WTC11 (cell line): ENCODE results near the gene RITA1. TPM values are rescaled to one million over a fixed set of nuclear protein-coding genes. Genes with fewer than 3 reads are reported as not detected.

ENCODE experiments used
- ATAC-seq: fragments of 200-7000 bp; cut with Tn5 transposase; 2 replicates; pipeline ENCODE4 v1.10.0; 2021; ENCODE audit warnings: mild to moderate bottlenecking, moderate library complexity
- CTCF ChIA-PET: fragments of 300-600 bp; sonication (Branson Sonifier 250); formaldehyde crosslinking; loops from one replicate; lab custom pipeline; 2021; ENCODE audit warnings: antibody characterized with exemption; lab: Charles Lee
- POLR2A ChIA-PET: fragments of 350-600 bp; sonication (Branson Sonifier 250); formaldehyde crosslinking; loops from one replicate; lab custom pipeline; 2021; ENCODE audit warnings: antibody characterized with exemption; lab: Charles Lee
- DNase-seq: peaks from one replicate; pipeline ENCODE4 v3.0.0; 2021; ENCODE audit warnings: low spot score
- H3K27ac Mint-ChIP-seq: 2 replicates; pipeline ENCODE4 v1.8.0; 2021; ENCODE audit warnings: mixed read lengths
- H3K27me3 Mint-ChIP-seq: 2 replicates; pipeline ENCODE4 v1.8.0; 2021; ENCODE audit warnings: low read depth, mild to moderate bottlenecking, moderate library complexity, mixed read lengths
- H3K36me3 Mint-ChIP-seq: 2 replicates; pipeline ENCODE4 v1.8.0; 2021; ENCODE audit warnings: mixed read lengths
- H3K4me1 Mint-ChIP-seq: 2 replicates; pipeline ENCODE4 v1.8.0; 2022; ENCODE audit warnings: mixed read lengths
- H3K4me3 Mint-ChIP-seq: 2 replicates; pipeline ENCODE4 v1.8.0; 2021; ENCODE audit warnings: mild to moderate bottlenecking, moderate library complexity, mixed read lengths
- H3K9me3 Mint-ChIP-seq: 2 replicates; pipeline ENCODE4 v1.8.0; 2021; ENCODE audit warnings: mixed read lengths
- ARID4B ChIP-seq: sonication (generic); formaldehyde crosslinking; IDR thresholded peaks from 2 replicates; pipeline ENCODE4 v1.8.0; 2023; ENCODE audit warnings: missing genetic modification reagents, mild to moderate bottlenecking, borderline replicate concordance
- CREB1 ChIP-seq: sonication (generic); formaldehyde crosslinking; IDR thresholded peaks from 2 replicates; pipeline ENCODE4 v1.8.0; 2023; ENCODE audit warnings: mild to moderate bottlenecking, missing genetic modification reagents
- CREM ChIP-seq: sonication (generic); formaldehyde crosslinking; IDR thresholded peaks from 2 replicates; pipeline ENCODE4 v1.8.1; 2022; ENCODE audit warnings: mild to moderate bottlenecking, missing genetic modification reagents, moderate library complexity
- E2F4 ChIP-seq: sonication (generic); formaldehyde crosslinking; IDR thresholded peaks from 2 replicates; pipeline ENCODE4 v1.8.1; 2022; ENCODE audit warnings: low read depth, mild to moderate bottlenecking, moderate library complexity, missing genetic modification reagents, borderline replicate concordance
- FOXP1 ChIP-seq: sonication (generic); formaldehyde crosslinking; IDR thresholded peaks from 2 replicates; pipeline ENCODE4 v1.8.0; 2022; ENCODE audit warnings: missing genetic modification reagents, mild to moderate bottlenecking, moderate library complexity, borderline replicate concordance
- FOXP4 ChIP-seq: sonication (generic); formaldehyde crosslinking; IDR thresholded peaks from 2 replicates; pipeline ENCODE4 v1.8.0; 2022; ENCODE audit warnings: mild to moderate bottlenecking, missing genetic modification reagents
- GABPB1 ChIP-seq: sonication (generic); formaldehyde crosslinking; IDR thresholded peaks from 2 replicates; pipeline ENCODE4 v1.8.1; 2023; ENCODE audit warnings: mild to moderate bottlenecking, missing genetic modification reagents
- MAX ChIP-seq: sonication (generic); formaldehyde crosslinking; IDR thresholded peaks from 2 replicates; pipeline ENCODE4 v1.8.0; 2022; ENCODE audit warnings: mild to moderate bottlenecking, missing genetic modification reagents
- MXD4 ChIP-seq: fragments of 250-450 bp; sonication (Bioruptor Pico); IDR thresholded peaks from 2 replicates; pipeline ENCODE4 v1.8.0; 2021; ENCODE audit warnings: mild to moderate bottlenecking, moderate library complexity, borderline replicate concordance
- SP1 ChIP-seq: sonication (generic); formaldehyde crosslinking; conservative IDR thresholded peaks from 2 replicates; pipeline ENCODE4 v1.8.1; 2022; ENCODE audit warnings: missing genetic modification reagents
- TEAD1 ChIP-seq: sonication (generic); formaldehyde crosslinking; IDR thresholded peaks from 2 replicates; pipeline ENCODE4 v1.8.0; 2022; ENCODE audit warnings: mild to moderate bottlenecking, missing genetic modification reagents
- TP53 ChIP-seq: sonication (generic); formaldehyde crosslinking; IDR thresholded peaks from 2 replicates; pipeline ENCODE4 v1.8.1; 2023; ENCODE audit warnings: mild to moderate bottlenecking, missing genetic modification reagents
- ZNF423 ChIP-seq: fragments of 250-450 bp; sonication (Bioruptor Pico); IDR thresholded peaks from 2 replicates; pipeline ENCODE4 v2.1.2; 2022; ENCODE audit warnings: mild to moderate bottlenecking, moderate library complexity
- total RNA-seq: library from RNA; stranded (reverse); gene quantifications from 3 replicates; pipeline ENCODE4 v1.2.3, GENCODE V29; 2021
- TF ChIP-seq, protein P1 (sequence below): sonication (generic); formaldehyde crosslinking; IDR thresholded peaks from 2 replicates; pipeline ENCODE4 v1.8.1; 2022; ENCODE audit warnings: mild to moderate bottlenecking, moderate library complexity, missing genetic modification reagents
- TF ChIP-seq, protein P2 (sequence below): sonication (generic); formaldehyde crosslinking; IDR thresholded peaks from 2 replicates; pipeline ENCODE4 v1.8.1; 2022; ENCODE audit warnings: mild to moderate bottlenecking, missing genetic modification reagents, moderate library complexity, borderline replicate concordance

The RITA1 gene
- total RNA-seq, 1 experiment from 2014 or later = 29.3 TPM

- TF ChIP-seq E2F4 (CRISPR knock-in tag) (no peak), TEAD1 (CRISPR knock-in tag) (no peak), GABPB1 (CRISPR knock-in tag) (no peak), CREB1 (CRISPR knock-in tag) (no peak)
These were observed 46.7 kb downstream of the RITA1 start (continued) for GRCh38 chr12:113232089-113232839.

DNA sequence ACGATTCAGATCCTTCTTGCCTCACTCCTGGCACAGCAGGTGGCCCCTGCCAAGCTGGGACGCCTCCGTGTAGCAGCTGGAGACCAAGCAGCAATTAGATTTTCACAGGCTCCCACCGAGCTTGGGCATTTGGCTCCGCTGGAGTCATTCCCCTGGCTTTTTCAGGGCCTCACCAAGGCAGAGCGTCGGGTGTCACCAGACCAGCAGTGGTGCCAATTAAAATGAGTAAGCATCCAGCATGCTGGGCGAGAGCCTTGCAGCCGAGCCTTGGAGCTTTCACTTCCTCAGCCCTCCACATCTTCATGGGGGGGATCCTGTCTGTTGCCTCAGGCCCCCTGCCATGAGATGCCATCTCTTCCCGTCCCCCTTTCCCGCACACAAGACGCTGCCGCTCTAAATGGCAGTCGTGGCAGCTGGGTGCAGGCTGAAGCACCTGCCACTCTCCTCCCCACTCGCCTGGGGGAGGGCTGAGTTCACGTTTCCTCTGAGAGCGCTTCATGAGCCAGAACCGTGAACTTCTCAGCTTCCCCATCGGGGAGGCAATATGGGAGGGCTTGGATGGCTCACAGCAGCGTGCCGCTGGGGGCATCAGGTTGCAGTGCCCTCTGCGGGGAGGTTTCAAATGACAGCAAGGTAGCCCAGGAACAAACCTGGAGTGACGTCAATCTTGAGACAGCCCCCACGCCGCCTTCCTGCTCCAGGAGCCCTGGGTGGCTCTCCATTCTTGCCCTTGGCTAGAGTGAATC lies 47.5 kb downstream of the RITA1 start:
- peak; percentile 82 for DNase-seq
- Mint-ChIP-seq H3K27ac (peak overlapping the region; percentile 96), H3K4me3 (peak overlapping the region; percentile 57), H3K9me3 (no peaks in the 10 kb centered on the region), H3K36me3 (peaks cover 35% of the 10 kb centered on the region), H3K27me3 (no peaks in the 10 kb centered on the region), H3K4me1 (peaks cover 34% of the 10 kb centered on the region)
- ATAC-seq = peak; percentile 93
- ChIA-PET CTCF (interaction anchor here (0.8 to 1.5 kb wide), 8 partner anchors 11 to 240 kb away, joined by 3 to 12 read pairs (median 3); partner anchors contain the start of genes SLC8B1 and TPCN1), POLR2A (interaction anchor here (1.0 to 1.5 kb wide), 2 partner anchors 11 to 12 kb away, joined by 4 to 5 read pairs; partner anchors contain the start of gene TPCN1)
- TF ChIP-seq CREM (CRISPR knock-in tag) = 0 out of 2 replicates have a peak, but pooled peaks have one; percentile 31
- TF ChIP-seq FOXP1 (CRISPR knock-in tag) = peak; percentile 79; the same call in 1 of the 2 replicates
- no peak for TF ChIP-seq ARID4B (CRISPR knock-in tag)
- TF ChIP-seq MAX (CRISPR knock-in tag) = peak; percentile 62
- TF ChIP-seq MXD4 (CRISPR knock-in tag) = no peak
- TF ChIP-seq SP1 (CRISPR knock-in tag) = 0 out of 2 replicates have a peak, but pooled peaks have one; percentile 53
- peak; percentile 87 for TF ChIP-seq ZNF423 (CRISPR knock-in tag)
- TF ChIP-seq, protein P1, sequence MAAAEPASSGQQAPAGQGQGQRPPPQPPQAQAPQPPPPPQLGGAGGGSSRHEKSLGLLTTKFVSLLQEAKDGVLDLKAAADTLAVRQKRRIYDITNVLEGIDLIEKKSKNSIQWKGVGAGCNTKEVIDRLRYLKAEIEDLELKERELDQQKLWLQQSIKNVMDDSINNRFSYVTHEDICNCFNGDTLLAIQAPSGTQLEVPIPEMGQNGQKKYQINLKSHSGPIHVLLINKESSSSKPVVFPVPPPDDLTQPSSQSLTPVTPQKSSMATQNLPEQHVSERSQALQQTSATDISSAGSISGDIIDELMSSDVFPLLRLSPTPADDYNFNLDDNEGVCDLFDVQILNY (CRISPR knock-in tag) = no peak
- no peak for TF ChIP-seq TP53
- TF ChIP-seq FOXP4 = peak; percentile 31; the same call in 1 of the 2 replicates
- TF ChIP-seq, protein P2, sequence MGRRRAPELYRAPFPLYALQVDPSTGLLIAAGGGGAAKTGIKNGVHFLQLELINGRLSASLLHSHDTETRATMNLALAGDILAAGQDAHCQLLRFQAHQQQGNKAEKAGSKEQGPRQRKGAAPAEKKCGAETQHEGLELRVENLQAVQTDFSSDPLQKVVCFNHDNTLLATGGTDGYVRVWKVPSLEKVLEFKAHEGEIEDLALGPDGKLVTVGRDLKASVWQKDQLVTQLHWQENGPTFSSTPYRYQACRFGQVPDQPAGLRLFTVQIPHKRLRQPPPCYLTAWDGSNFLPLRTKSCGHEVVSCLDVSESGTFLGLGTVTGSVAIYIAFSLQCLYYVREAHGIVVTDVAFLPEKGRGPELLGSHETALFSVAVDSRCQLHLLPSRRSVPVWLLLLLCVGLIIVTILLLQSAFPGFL (CRISPR knock-in tag) = no peak
